Smooth muscle cell of the umbilical artery (primary cell): ENCODE data around the gene HEATR3. TPM values are rescaled to one million over a fixed set of nuclear protein-coding genes. Genes with fewer than 3 reads are reported as not detected.

Experiments used
- total RNA-seq: library from RNA; depleted of rRNA; stranded (reverse); fragments of >200 nt; gene quantifications from 2 replicates; pipeline ENCODE4 v1.2.3, GENCODE V29; 2014

HEATR3 gene
- 29.4 and 32.8 TPM in 2 replicates for total RNA-seq

GRCh38 chr16:50065624-50066481 lies at the start of gene HEATR3:
Gene HEATR3 (plus strand): TSS chr16:50065970. CDS start chr16:50066132, 162 bp downstream.

GRCh38 chr16:50024684-50025536 lies 40.9 kb upstream of the HEATR3 start, which contains the start of gene CNEP1R1:
Gene CNEP1R1 (plus strand): TSS chr16:50025225. CDS start chr16:50025316, 91 bp downstream.

GRCh38 chr16:50152807-50153595 lies 87.2 kb downstream of the HEATR3 start, which contains the start of gene TENT4B:
Gene TENT4B (plus strand): TSS chr16:50153306. CDS start chr16:50153622, 316 bp downstream.

Other genes starting within 250 kb of the HEATR3 start
- gene ZNF423, start 209.9 kb upstream of the HEATR3 start, total RNA-seq = under 0.01 and 0.09 TPM in 2 replicates
- 30.3 and 33.2 TPM in 2 replicates for gene CNEP1R1, start 40.7 kb upstream of the HEATR3 start, total RNA-seq
- 9.2 and 13.0 TPM in 2 replicates for gene TENT4B, start 87.3 kb downstream of the HEATR3 start, total RNA-seq
- 77.2 and 135 TPM in 2 replicates for gene ADCY7, start 200.6 kb downstream of the HEATR3 start, total RNA-seq